AG04450 (cell line): ENCODE results near the gene PAGE1. TPM values are rescaled to one million over a fixed set of nuclear protein-coding genes. Genes with fewer than 3 reads are reported as not detected.
"Not testable (repeated sequence)": the region's sequence is repeated elsewhere in the genome, so short reads cannot be mapped to it uniquely, and the experiment has no call there.

Experiments
- CTCF ChIA-PET: fragments of 300-600, 350-600 bp; formaldehyde crosslinking; extraction: SDS; loops from one replicate; lab custom pipeline; 2022; ENCODE audit warnings: antibody characterized with exemption, inconsistent platforms; lab: Charles Lee
- POLR2A ChIA-PET: fragments of 350-600 bp; formaldehyde crosslinking; extraction: SDS; loops from one replicate; lab custom pipeline; 2021; ENCODE audit warnings: antibody characterized with exemption, inconsistent platforms; lab: Yijun Ruan, JAX
- DNase-seq: peaks from one replicate; pipeline ENCODE4 v3.0.0-alpha.2; 2011; ENCODE audit warnings: low read depth, low spot score
- H3K27ac ChIP-seq: one replicate; pipeline ENCODE4 v1.5.1; 2012; ENCODE audit warnings: low read depth, low read length, control low read depth
- H3K27me3 ChIP-seq: one replicate; pipeline ENCODE4 v1.6.0; 2012; ENCODE audit warnings: low read length; ENCODE audit not compliant: control insufficient read depth, insufficient read depth
- H3K4me3 ChIP-seq: 2 replicates; pipeline ENCODE4 v1.5.1; 2011; ENCODE audit warnings: mild to moderate bottlenecking, low read depth, low read length, control low read depth
- H3K9me3 ChIP-seq: 2 replicates; pipeline ENCODE4 v1.5.1; 2012; ENCODE audit warnings: low read length; ENCODE audit not compliant: control insufficient read depth, insufficient read depth
- CTCF ChIP-seq: IDR thresholded peaks from 2 replicates; pipeline ENCODE4 v1.5.1; 2011; ENCODE audit warnings: low read depth, low read length, control low read depth, inconsistent platforms
- polyA minus RNA-seq: library from RNA; depleted of rRNA, polyadenylated mRNA; stranded (reverse); fragments of >200 nt; gene quantifications from 2 replicates; pipeline ENCODE4 v1.2.3, GENCODE V29; 2011; rRNA and poly(A)+ RNA removed
- polyA plus RNA-seq: library from polyadenylated mRNA; depleted of rRNA; stranded (reverse); fragments of >200 nt; gene quantifications from 2 replicates; pipeline ENCODE4 v1.2.3, GENCODE V29; 2011; rRNA removed

The PAGE1 gene
- polyA plus RNA-seq: not detected in 2 replicates
- polyA minus RNA-seq: not detected in 2 replicates

- ChIA-PET CTCF (no interaction called here), POLR2A (no interaction called here)
- no peak within 1 kb of the TSS for H3K27ac ChIP-seq
- TF ChIP-seq CTCF: no peak
- H3K4me3 ChIP-seq: no peak within 1 kb of the TSS
- no peaks in the 10 kb centered on the region for H3K27me3 ChIP-seq
- no peak for DNase-seq
- peaks cover 8% of the 10 kb centered on the region; the same call in 1 of the 2 replicates for H3K9me3 ChIP-seq
Observed at GRCh38 chrX:49695276-49696180, at the start of gene PAGE1. Gene PAGE1, minus strand, starts transcription at chrX:49695984. Its CDS starts 1,214 bp downstream, at chrX:49694770.

- H3K9me3 ChIP-seq, POLR2A ChIA-PET, H3K27me3 ChIP-seq, H3K4me3 ChIP-seq, DNase-seq, CTCF ChIA-PET, H3K27ac ChIP-seq: not testable (repeated sequence)
Observed at GRCh38 chrX:49741501-49741900, 45.7 kb upstream of the PAGE1 start.

GRCh38 chrX:49727847-49728246 is 32.1 kb upstream of the PAGE1 start:
- DNase-seq: no peak
- POLR2A ChIA-PET: no interaction called here
- Histone ChIP-seq H3K27ac (no peak overlapping the region), H3K9me3 (no peaks in the 10 kb centered on the region), H3K4me3 (no peak overlapping the region), H3K27me3 (no peaks in the 10 kb centered on the region)
- CTCF ChIA-PET: no interaction called here
- TF ChIP-seq CTCF: no peak

- no peak for TF ChIP-seq CTCF
Observed at GRCh38 chrX:49726966-49727365, 31.2 kb upstream of the PAGE1 start.

GRCh38 chrX:49725923-49726904 is 30.4 kb upstream of the PAGE1 start:
- TF ChIP-seq CTCF: no peak
- no peak for DNase-seq
- Histone ChIP-seq H3K9me3 (no peaks in the 10 kb centered on the region), H3K27me3 (no peaks in the 10 kb centered on the region), H3K27ac (no peak overlapping the region), H3K4me3 (no peak overlapping the region)
- CTCF ChIA-PET: no interaction called here
- POLR2A ChIA-PET: no interaction called here

More at GRCh38 chrX:49726966-49727365, 31.2 kb upstream of the PAGE1 start:
- DNase-seq: no peak
- Histone ChIP-seq H3K4me3 (no peak overlapping the region), H3K9me3 (no peaks in the 10 kb centered on the region), H3K27me3 (no peaks in the 10 kb centered on the region), H3K27ac (no peak overlapping the region)
- ChIA-PET CTCF (no interaction called here), POLR2A (no interaction called here)
